GM19240 (cell line): Measurements from ENCODE around the gene ALKBH2.

Source experiments
- DNase-seq: peaks from one replicate; pipeline ENCODE4 v3.0.0; 2011; ENCODE audit warnings: low spot score; ENCODE audit not compliant: insufficient read length

Gene ALKBH2

DNA sequence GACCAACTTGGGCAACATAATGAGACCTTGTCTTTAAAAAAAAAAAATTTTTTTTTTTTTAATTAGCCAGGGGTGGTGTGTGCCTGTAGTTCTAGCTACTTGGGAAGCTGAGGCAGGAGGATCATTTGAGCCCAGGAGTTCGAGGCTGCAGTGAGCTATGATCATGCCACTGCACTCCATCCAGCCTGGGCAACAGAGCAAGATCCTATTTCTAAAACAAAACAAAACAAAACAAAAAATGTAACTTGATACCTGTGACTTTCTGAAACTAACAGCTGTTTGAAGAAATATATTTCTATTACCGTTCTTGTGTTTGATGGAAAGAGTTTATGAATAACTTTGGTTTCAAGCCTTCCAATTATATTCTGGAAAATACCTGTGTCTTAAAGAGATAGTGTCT, 21.4 kb upstream of the ALKBH2 start:
- DNase-seq: no peak

DNA sequence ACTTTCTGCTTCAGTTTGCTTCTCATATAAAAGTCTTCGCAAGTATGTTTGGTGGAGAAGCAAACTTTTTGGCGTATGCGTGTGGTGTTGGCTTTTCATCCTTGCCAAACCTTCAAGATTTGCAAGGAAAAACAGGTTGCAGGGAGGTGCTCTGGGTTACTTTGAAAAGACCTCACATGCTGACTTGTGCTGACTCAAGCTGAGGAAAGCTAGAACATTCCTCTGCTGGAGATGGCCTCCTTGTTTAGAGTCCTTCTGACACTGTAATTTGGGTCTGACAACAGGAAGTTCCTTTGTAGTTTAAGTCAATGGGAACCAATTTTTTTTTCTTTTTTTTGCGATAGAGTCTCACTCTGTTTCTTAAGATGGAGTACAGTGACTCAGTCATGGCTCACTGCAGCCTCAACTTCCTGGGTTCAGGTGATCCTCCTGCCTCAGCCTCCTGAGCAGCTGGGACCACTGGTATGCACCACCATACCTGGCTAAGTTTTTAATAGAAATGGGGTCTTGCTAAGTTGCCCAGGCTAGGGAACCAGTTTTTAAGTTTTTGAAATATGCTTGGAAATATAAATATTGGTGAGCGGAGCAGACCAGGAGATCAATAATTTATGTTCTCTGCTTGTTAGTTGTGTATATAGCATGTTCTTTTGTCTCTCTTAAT, 20.5 kb upstream of the ALKBH2 start:
- no peak for DNase-seq

DNA sequence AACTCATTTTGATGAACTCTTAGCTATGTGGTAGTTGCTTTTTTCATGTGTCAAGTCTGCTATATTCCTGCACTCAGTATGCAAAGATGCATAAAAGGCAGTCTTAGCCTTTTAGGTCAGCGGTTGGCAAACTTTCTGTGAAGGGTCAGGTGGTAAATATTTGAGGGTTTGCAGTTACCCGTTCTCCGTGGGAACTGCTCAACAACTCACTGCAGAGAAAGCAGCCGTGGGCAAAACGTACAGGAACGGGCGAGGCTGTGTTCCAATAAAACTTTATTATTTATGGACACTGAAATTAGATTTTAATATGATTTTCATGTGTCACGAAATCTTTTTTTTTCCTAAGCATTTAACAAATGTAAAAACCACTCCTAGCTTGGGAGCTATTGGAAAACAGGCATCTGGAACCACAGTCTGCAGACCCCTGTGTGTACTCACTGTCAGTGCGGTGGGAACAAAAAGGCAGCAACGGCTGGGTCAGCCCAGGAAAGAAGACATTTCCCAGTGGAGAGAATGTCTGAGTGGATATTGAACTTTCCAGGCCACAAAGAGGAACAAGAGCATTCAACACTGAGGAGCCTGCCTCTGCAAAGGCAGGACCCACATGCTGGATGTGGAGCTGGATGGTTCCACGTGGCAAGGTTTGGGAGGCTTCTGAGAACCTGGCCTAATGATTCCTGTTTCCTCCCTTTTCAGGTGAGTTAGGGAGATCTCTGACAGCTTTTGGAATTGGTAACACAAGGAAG, 19.6 kb upstream of the ALKBH2 start:
- no peak for DNase-seq

DNA sequence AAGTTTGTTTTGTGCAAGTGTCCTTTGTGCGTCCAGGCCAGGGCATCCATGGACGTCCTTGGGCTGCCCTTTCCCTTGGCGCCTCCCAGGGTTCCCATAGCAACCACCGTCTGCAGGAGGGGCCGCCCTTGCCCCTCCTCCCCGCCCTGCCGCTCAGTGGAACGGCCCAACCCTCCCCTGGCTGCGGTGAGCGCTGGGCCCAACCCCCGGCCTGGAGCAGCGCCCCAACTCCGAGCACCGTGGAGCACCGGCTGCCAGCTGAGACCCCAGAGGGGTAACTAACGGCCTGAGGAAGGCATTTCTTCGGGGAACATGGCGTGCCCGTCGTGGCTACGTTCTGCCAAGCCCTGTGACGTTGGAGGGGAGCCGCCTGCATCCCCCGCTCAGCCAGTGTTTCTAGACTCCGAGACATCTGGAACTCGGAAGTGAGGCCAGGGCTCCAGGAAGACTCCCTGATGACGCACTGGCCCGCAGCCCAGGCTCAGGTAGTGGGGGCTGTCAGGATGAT, 17.8 kb upstream of the ALKBH2 start:
- peak; percentile 28 for DNase-seq

DNA sequence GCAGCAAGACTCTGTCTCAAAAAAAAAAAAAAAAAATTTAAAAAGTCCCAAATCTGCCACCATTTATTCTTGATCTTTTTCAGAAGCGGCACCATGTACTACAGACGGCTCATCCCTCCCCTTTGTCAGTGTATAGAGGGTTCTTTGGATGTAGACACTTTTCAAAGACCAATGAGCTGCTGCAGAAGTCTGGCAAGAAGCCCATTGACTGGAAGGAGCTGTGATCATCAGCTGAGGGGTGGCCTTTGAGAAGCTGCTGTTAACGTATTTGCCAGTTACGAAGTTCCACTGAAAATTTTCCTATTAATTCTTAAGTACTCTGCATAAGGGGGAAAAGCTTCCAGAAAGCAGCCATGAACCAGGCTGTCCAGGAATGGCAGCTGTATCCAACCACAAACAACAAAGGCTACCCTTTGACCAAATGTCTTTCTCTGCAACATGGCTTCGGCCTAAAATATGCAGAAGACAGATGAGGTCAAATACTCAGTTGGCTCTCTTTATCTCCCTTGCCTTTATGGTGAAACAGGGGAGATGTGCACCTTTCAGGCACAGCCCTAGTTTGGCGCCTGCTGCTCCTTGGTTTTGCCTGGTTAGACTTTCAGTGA, 16.6 kb upstream of the ALKBH2 start:
- no peak for DNase-seq

DNA sequence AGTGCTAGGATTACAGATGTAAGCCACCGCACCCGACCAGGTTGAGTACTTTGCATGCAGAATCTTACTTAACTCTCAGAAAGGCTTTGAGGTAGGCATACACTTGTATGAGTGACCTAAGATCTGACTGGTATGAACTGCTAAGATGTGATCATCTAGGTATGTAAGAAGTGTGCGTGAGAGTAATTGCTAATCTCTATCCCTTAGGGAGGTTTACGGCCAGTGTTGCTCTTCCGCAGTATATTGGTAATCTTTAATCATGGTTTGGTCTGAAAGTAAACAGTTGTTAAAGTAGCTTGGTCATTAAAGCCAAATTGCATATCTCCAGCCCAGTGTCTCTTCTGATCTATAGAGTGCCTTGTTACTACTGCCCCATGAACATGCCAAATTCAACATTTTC, 11.9 kb upstream of the ALKBH2 start:
- no peak for DNase-seq

DNA sequence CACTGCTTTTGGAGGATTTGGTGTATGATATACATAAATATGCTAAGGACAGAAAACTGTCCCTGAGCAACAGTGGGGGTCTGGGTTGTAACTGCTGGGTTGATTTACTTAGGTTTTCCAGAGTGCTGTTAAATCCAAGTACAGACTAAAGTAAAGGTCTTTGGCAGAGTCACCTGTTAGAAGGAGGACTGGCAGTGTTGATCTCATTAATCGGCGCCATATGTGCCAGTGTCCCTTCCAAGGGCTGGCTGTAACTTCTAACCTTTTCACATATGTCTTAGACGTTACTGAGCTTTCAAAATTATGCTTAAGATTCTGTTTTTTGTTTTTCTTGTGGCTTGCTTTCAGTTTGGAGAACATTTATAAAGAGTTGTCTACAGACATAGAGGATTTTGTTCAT, 9.2 kb upstream of the ALKBH2 start:
- no peak for DNase-seq

DNA sequence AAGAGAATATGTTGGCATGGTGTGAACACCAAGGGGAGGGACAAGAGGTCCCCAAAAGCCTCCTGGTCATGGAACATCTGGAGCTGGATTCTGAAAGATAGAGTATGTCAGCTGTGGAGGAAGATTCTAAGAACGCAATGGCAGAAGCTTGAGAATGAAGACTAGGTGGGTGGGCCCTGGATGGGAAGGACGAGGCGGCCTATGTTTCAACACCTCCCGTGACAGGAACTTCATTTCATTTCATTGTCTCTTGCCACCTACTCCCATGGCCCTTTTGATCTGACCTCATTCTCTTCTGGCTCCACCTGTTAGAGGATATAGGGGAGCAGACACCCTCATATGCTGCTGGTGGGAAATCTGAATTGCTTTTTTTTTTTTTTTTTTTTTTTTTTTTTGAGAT, 7.5 kb upstream of the ALKBH2 start:
- no peak for DNase-seq

DNA sequence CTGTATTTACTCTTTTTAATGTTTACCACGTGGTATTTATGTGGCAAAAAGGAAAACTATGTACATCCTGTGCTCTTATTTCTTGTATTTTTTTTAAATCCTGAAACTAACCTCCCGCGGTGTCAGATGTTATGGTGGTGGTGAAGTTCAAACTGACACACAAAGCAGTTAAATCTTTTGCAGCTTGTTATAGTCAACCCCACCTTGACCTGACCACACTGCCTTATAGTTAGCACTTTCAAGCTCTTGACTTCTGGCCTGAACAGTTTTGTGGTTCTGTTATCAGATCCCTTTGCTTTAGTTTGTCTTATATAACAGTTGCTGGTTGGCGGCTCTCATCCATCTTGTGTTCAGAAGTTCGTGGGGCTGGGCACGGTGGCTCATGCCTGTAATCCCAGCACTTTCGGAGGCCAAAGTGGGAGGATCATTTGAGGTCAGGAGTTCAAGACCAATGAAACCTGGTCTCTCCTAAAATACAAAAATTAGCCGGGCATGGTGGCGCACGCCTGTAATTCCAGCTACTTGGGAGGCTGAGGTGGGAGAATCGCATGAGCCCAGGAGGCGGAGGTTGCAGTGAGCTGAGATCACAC, 6.3 kb upstream of the ALKBH2 start:
- no peak for DNase-seq

DNA sequence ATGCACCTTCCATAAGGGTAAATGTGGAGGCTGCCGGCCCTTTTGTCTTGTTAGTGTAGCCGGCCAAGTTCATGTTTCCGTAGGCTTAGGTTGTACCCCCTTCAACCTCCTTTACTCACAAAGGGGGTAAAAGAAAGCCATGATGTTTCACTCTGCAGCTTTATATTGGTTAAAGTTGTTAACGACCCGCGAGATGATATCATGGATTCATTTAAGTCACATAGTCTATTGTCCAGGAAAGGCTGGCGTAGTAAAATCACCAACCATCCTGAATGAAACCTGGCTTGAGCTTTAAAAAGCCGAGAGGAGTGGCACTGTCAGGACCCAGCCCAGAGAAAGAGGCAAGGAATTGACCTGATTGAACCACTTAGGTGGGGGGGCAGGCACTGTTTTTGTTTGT, 5.4 kb upstream of the ALKBH2 start:
- DNase-seq: no peak

DNA sequence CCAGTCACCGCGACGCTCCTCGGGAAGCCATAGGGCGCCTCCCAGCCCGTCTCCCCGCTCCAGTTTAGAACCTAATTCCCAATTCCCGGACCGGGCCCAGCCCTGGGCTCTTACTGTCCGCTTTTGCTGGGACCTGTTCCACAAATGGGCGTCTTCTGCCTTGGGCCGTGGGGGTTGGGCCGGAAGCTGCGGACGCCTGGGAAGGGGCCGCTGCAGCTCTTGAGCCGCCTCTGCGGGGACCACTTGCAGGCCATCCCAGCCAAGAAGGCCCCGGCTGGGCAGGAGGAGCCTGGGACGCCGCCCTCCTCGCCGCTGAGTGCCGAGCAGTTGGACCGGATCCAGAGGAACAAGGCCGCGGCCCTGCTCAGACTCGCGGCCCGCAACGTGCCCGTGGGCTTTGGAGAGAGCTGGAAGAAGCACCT, 4.9 kb upstream of the ALKBH2 start:
- no peak for DNase-seq

DNA sequence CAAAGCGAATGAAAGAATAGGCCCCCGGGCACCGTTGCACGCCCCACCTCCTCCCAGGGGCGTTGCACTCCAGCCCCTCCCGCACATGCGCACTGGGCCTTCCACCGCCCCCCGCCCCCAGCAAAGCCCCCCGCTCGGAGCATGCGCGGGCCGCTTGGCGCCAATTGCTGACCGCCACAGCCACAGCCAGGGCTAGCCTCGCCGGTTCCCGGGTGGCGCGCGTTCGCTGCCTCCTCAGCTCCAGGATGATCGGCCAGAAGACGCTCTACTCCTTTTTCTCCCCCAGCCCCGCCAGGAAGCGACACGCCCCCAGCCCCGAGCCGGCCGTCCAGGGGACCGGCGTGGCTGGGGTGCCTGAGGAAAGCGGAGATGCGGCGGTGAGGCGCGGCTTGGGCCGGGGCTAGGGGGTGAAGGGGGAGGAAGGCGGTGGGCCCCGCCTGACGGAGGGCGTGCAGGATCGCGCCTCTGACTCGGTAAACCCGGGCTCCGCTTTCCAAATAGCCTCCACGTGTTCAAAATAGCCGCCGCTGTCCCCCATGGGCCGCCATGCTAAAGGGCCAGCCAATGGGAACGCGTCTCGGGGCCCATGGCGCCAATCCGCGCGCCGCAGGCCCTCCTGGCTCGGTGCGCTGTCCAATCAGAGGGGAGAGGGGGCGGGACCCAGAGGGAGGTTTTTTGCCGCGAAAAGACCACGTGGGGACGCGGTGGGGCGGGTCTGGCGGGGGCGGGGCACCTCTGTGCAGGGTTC, 4.3 kb upstream of the ALKBH2 start, which contains the start of gene UNG:
TSS of gene UNG (plus strand) at position 163 of the 748 bp plus-strand sequence. CDS start at position 246, 83 bp downstream.
- peak; percentile 94 for DNase-seq

DNA sequence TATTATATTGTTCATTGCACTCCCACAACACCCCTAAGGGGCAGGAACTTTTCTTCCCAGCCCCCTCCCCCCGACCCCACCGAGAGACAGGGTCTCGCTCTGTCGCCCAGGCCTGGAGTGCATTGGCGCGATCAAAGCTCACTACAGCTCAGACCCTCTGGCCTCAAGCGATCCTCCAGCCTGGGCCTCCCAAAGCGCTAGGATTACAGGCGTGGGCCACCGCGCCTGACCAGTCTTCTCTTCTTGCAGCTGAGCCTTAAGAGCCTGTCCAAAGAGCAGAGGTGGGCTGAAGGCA, 3.8 kb upstream of the ALKBH2 start:
- no peak for DNase-seq

DNA sequence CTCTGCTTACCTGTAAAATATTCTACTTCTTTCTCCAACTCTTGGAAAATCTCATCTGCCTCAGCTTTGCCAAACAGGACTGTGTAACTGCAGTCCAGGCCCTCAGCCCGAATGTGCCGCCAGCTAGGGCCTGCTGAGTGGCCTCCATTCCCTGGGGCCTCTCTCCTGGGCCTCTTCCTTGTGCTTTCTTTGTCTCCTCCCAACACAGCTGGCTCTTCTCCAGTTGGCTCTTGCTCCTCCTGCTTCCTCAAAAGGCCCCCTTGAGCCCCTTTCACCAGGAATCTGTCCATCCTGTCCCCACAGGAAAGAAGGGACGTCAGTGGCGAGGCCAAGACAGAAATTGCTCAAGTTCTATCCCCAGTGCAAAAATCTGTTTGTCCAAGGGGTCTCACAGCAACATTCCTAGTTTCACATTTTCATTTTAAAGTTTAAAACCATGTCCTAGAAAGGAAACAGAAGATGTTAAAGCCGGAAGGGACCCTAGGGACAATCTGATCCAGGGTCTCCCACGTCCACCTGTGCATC, 713 bp downstream of the ALKBH2 start:
- no peak for DNase-seq

DNA sequence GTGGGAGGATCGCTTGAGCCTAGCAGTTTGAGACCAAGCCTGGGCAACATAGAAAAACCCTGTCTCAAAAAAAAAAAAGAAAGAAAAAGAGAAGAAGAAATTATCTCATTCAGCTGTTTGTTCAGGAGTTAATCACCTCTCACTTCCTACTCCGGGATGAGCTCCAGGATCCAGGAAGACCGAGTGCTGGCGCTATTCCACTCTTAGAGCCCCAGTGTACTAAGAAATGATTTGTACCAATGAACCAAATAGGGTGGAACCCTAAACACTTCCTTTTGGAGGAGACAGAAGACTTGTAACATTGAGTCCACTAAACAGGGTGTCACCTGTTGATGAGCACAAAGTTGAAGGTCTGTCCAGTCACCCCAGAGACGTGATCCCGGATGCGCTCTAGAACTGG, 3.6 kb downstream of the ALKBH2 start:
- no peak for DNase-seq

DNA sequence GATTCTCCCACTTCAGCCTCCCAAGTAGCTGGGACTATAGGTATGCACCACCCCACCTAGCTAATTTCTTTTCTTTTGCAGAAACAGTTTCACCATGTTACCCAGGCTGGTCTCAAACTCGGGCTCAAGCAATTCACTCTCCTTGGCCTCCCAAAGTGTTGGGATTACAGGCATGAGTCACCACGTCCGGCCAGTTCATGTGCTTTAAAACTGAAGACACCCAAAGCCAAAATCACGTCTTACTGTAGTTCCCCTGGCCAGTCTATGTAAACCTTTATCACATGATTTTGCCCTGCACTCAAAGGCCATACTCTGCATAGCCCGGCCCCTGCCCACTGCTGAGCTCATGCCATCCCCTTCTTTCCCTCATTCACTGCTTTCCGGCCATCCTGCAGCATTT, 4.5 kb downstream of the ALKBH2 start:
- DNase-seq: no peak

DNA sequence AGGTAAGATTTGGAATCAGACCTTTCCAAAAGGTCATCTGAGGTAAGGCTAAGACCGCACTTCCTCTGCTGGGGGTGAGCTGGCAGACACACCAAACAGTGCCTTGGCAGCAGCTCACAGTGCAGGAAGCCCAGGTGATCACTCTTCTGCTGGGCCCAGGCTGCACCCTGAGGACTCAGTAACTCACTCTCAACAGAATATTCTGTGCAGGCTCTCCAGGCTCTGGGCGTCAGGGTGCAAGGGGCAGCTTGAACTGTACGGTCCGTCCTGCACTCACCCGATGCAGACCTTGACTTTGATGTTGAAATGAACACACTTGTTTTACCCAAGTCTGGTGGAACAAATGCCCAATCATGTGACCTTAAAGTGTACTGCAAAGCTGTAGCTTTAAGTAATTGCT, 6.0 kb downstream of the ALKBH2 start:
- no peak for DNase-seq

DNA sequence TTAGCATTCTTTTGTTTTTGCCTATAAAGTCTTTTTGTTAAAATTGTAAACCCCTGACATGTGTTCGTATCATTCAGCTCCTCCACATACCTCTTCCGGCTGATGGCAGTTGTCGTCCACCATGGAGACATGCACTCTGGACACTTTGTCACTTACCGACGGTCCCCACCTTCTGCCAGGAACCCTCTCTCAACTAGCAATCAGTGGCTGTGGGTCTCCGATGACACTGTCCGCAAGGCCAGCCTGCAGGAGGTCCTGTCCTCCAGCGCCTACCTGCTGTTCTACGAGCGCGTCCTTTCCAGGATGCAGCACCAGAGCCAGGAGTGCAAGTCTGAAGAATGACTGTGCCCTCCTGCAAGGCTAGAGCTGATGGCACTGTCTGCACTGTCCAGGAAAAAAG, 7.7 kb downstream of the ALKBH2 start:
- no peak for DNase-seq

DNA sequence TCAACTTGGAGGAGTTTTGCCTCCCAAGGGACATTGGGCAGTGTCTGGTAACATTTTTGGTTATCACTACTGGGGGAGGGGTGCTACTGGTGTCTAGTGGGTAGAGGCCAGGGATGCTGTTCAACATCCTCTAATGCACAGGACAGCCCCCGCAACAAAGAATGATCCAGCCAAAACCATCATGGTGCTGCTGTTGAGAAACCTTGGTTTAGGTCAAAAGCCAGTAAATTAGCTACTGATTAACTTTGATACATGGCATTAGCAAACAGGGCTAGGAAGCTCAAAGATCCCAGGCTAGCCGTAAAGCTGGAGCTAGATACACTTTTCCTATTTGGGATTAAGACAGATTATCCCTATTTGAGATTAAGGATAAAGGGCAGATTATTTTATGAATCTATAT, 8.8 kb downstream of the ALKBH2 start:
- DNase-seq: no peak

DNA sequence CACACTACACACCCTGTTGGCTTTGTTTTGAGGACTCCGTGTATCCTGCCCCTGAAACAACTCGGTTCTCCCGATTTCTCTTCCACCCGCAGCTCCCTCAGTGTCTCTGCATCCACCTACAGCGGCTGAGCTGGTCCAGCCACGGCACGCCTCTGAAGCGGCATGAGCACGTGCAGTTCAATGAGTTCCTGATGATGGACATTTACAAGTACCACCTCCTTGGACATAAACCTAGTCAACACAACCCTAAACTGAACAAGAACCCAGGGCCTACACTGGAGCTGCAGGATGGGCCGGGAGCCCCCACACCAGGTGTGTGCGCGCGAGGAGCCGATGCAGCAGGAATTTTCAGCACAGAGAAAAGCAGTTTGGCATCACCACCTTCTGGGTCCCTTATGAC, 10.5 kb downstream of the ALKBH2 start:
- no peak for DNase-seq

DNA sequence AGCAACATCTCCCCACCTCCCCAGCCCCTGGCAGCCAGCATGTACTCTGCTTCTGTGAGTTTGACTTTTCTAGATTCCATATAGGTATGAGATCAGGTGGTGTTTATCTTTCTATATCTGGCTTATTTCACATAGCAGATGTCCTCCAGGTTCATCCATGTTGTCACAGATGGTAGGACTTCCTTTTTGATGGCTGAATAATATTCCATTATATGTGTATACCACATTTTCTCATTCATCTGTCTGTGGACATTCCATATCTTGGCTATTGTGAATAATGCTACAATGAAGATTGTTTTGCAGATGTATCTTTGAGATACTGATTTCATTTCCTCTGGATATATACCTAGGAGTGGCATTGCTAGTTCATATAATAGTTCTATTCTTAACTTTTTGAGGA, 18.4 kb downstream of the ALKBH2 start:
- no peak for DNase-seq
